Duodenal mucosa (tissue), 2 donors: ENCODE measurements around the gene KIF1C.

Experiments used
- H3K27ac ChIP-seq: one replicate; pipeline ENCODE4 v1.7.0; 2013; ENCODE audit warnings: low read depth, low read length
- H3K27me3 ChIP-seq, 2 donors: one replicate each; pipeline ENCODE4 v1.7.0; 2013; ENCODE audit warnings: low read length in 2 of 2, control low read depth in 1 of 2; ENCODE audit not compliant: insufficient read depth in 2 of 2, control insufficient read depth in 1 of 2
- H3K36me3 ChIP-seq, 2 donors: one replicate each; pipeline ENCODE4 v1.7.0; 2013; ENCODE audit warnings: low read length in 2 of 2, control low read depth in 1 of 2; ENCODE audit not compliant: insufficient read depth in 2 of 2, control insufficient read depth in 1 of 2
- H3K4me1 ChIP-seq, 2 donors: one replicate each; pipeline ENCODE4 v1.7.0; 2013; ENCODE audit warnings: low read length in 2 of 2, control low read depth in 1 of 2; ENCODE audit not compliant: insufficient read depth in 2 of 2, control insufficient read depth in 1 of 2
- H3K4me3 ChIP-seq, 2 donors: one replicate each; pipeline ENCODE4 v1.7.0; 2013; ENCODE audit warnings: low read length in 2 of 2, low read depth in 1 of 2
- H3K9ac ChIP-seq, 2 donors: one replicate each; pipeline ENCODE4 v1.7.0; 2013; ENCODE audit warnings: low read length in 2 of 2, low read depth in 1 of 2
- H3K9me3 ChIP-seq, 2 donors: one replicate each; pipeline ENCODE4 v1.7.0; 2013; ENCODE audit warnings: low read length in 2 of 2, control low read depth in 1 of 2; ENCODE audit not compliant: control insufficient read depth in 1 of 2

The KIF1C gene

GRCh38 chr17:4956493-4957061, 41.2 kb upstream of the KIF1C start:
- no peak overlapping the region for H3K4me3 ChIP-seq
- H3K9me3 ChIP-seq: no peaks in the 10 kb centered on the region
- H3K27me3 ChIP-seq: no peaks in the 10 kb centered on the region
- H3K27ac ChIP-seq: no peak overlapping the region
- peaks cover 0 to 20% of the 10 kb centered on the region in 2 donors for H3K36me3 ChIP-seq
- peaks cover 15 to 17% of the 10 kb centered on the region in 2 donors for H3K4me1 ChIP-seq
- H3K9ac ChIP-seq: no peak overlapping the region

DNA sequence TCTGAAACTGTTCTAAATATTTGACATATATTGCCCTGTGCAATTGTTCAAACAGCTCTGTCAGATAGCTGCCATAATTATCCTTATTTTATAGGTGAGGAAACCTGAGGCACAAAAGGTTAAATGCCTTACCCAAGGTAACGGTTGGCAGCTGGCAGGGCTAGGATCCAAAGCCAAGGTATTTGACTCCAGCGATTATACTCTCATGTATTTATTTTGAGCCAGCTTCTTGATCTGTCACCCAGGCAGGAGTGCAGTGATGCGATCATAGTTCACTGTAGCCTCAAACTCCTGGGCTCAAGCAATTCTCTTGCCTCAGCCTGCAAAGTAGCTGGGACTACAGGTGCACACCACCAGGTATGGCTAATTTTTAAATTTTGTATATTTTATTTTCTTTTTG, 39.6 kb upstream of the KIF1C start:
- peaks cover 13 to 17% of the 10 kb centered on the region in 2 donors for H3K4me1 ChIP-seq
- no peaks in the 10 kb centered on the region for H3K9me3 ChIP-seq
- H3K4me3 ChIP-seq: no peak overlapping the region
- H3K27me3 ChIP-seq: no peaks in the 10 kb centered on the region
- no peak overlapping the region for H3K9ac ChIP-seq
- peaks cover 0 to 20% of the 10 kb centered on the region in 2 donors for H3K36me3 ChIP-seq
- no peak overlapping the region for H3K27ac ChIP-seq

DNA sequence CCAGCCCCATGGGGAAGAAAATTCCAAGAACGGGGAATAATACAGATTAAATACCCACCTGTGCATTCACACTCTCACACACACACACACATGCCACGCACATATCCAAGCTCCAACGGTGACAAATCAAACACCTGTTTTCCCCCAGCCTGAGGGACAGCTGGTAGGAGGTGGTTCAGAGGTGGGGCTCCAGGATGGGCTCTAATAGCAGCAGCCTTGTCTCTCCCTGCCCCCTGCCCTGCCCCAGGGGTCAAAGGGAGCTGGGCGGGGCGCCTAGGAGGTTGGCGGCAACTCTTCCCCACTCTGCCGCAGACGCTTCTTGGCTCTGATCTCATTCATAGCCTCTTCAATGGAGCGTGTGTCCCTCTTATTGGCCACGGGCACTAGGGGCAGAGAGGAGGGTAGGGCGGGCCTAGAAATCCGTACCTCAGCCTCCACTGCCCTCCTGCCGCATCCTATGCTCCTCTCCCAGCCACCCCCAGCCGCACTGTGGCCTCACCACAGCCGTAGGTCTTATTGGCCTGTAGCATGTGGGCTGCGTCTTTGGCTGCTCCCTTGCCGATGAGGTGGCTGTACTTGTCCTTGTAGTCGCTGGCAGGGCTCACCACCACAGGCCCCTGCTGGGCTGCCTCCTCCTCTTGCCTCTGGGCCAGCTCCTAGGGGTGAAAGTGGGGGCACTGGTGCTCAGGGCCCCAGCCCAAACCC, 38.3 kb upstream of the KIF1C start:
- H3K27ac ChIP-seq: peak overlapping the region; percentile 20
- peaks cover 13 to 17% of the 10 kb centered on the region in 2 donors for H3K4me1 ChIP-seq
- peaks cover 0 to 20% of the 10 kb centered on the region in 2 donors for H3K36me3 ChIP-seq
- no peak overlapping the region for H3K4me3 ChIP-seq
- no peaks in the 10 kb centered on the region for H3K9me3 ChIP-seq
- no peaks in the 10 kb centered on the region for H3K27me3 ChIP-seq
- no peak overlapping the region for H3K9ac ChIP-seq

- Histone ChIP-seq H3K9ac (no peak overlapping the region), H3K36me3 (peaks cover 0 to 20% of the 10 kb centered on the region in 2 donors), H3K27me3 (no peaks in the 10 kb centered on the region), H3K4me3 (no peak overlapping the region), H3K9me3 (no peaks in the 10 kb centered on the region), H3K4me1 (peaks cover 13 to 17% of the 10 kb centered on the region in 2 donors), H3K27ac (no peak overlapping the region)
Observed at GRCh38 chr17:4960279-4960922, 37.3 kb upstream of the KIF1C start.

GRCh38 chr17:4965311-4965986, 32.3 kb upstream of the KIF1C start:
- Histone ChIP-seq H3K27me3 (no peaks in the 10 kb centered on the region), H3K9me3 (no peaks in the 10 kb centered on the region), H3K36me3 (peaks cover 0 to 18% of the 10 kb centered on the region in 2 donors), H3K27ac (no peak overlapping the region), H3K4me1 (peaks cover 12 to 25% of the 10 kb centered on the region in 2 donors), H3K4me3 (no peak overlapping the region), H3K9ac (no peak overlapping the region)

- Histone ChIP-seq H3K9ac (peak overlapping the region; percentile 71 to 74), H3K4me1 (peaks cover 11 to 25% of the 10 kb centered on the region in 2 donors), H3K4me3 (peak overlapping the region; percentile 74 to 83), H3K9me3 (no peaks in the 10 kb centered on the region), H3K27me3 (no peaks in the 10 kb centered on the region), H3K36me3 (peaks cover 0 to 22% of the 10 kb centered on the region in 2 donors), H3K27ac (peak overlapping the region; percentile 87)
Observed at GRCh38 chr17:4966844-4967538, 30.8 kb upstream of the KIF1C start.

- H3K4me3 ChIP-seq: peak within 1 kb of the TSS; percentile 74 to 83
- H3K27me3 ChIP-seq: no peaks in the 10 kb centered on the region
- H3K9ac ChIP-seq: peak within 1 kb of the TSS; percentile 71 to 74
- H3K4me1 ChIP-seq: peaks cover 11 to 25% of the 10 kb centered on the region in 2 donors
- H3K36me3 ChIP-seq: peaks cover 7 to 31% of the 10 kb centered on the region in 2 donors
- no peaks in the 10 kb centered on the region for H3K9me3 ChIP-seq
- peak within 1 kb of the TSS; percentile 87 for H3K27ac ChIP-seq
Observed at GRCh38 chr17:4967539-4968485, 29.9 kb upstream of the KIF1C start, which contains the start of gene SPAG7. SPAG7 (minus strand) TSS chr17:4967817; CDS start chr17:4967804, 13 bp downstream.

DNA sequence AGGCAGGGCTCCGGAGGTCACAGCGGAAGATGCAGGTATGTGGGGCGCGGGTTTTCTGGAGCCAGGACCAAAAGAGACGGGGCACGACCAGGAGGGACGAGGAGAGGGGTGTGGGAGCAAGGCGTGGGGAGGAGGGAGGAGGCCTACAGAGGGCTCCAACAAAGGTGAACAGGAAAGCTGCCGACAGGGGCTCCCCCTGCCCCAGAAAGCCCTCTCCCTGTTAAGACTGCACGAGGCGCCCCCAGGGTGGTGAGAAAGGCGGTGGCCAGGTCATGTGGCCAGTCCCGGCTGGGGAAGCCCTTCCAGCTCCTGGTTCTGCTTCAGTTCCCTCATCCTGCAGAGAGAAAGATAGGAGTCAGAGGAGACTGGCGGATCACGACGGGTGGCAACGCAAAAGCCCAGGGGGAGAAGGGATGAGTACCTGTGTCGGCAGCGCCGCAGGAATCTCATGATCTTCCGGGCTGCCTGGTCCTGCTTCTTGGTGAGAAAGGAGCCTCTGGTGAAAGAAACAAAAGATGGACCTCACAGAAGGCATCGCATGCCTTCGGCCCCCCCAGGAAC, 29.2 kb upstream of the KIF1C start:
- Histone ChIP-seq H3K27ac (peak overlapping the region; percentile 79), H3K9me3 (no peaks in the 10 kb centered on the region), H3K9ac (peak overlapping the region; percentile 65 to 68), H3K27me3 (no peaks in the 10 kb centered on the region), H3K4me1 (peaks cover 11 to 25% of the 10 kb centered on the region in 2 donors), H3K4me3 (peak overlapping the region; percentile 74 to 83), H3K36me3 (peaks cover 11 to 38% of the 10 kb centered on the region in 2 donors)
